KOPT-K1 (cell line): ENCODE data around the gene CFAP97D1.
A peak's percentile ranks its signal among the peaks of the same experiment; 100 is the strongest.
"Not testable (repeated sequence)": the region's sequence is repeated elsewhere in the genome, so short reads cannot be mapped to it uniquely, and the experiment has no call there.

Source experiments
- H3K27ac ChIP-seq: fragments of 200-600 bp; sonication (generic); 2 replicates; pipeline ENCODE4 v1.5.1; 2016; ENCODE audit warnings: antibody characterized with exemption, mild to moderate bottlenecking, low read depth, low read length; ENCODE audit not compliant: poor library complexity, severe bottlenecking
- H3K36me3 ChIP-seq: fragments of 200-600 bp; sonication (generic); 2 replicates; pipeline ENCODE4 v1.5.1; 2017; ENCODE audit warnings: antibody characterized with exemption, mild to moderate bottlenecking, low read length, moderate library complexity; ENCODE audit not compliant: insufficient read depth
- H3K9me3 ChIP-seq: fragments of 200-600 bp; sonication (generic); 2 replicates; pipeline ENCODE4 v1.5.1; 2017; ENCODE audit warnings: antibody characterized with exemption, low read length, mild to moderate bottlenecking; ENCODE audit not compliant: insufficient read depth, poor library complexity, severe bottlenecking

The CFAP97D1 gene

GRCh38 chr17:43778337-43779144 lies 1.7 kb upstream of the CFAP97D1 start, which contains the start of gene DUSP3:
Gene DUSP3 (minus strand): TSS chr17:43778977. CDS start chr17:43778924, 53 bp downstream.
- Histone ChIP-seq H3K9me3 (no peaks in the 10 kb centered on the region), H3K27ac (peak within 1 kb of the TSS; percentile 21), H3K36me3 (no peaks in the 10 kb centered on the region)

- Histone ChIP-seq H3K27ac (no peak overlapping the region), H3K9me3 (no peaks in the 10 kb centered on the region), H3K36me3 (no peaks in the 10 kb centered on the region)
Measured at GRCh38 chr17:43779145-43780125, 800 bp upstream of the CFAP97D1 start.

GRCh38 chr17:43782913-43783680 lies 2.9 kb downstream of the CFAP97D1 start:
- no peak overlapping the region for H3K27ac ChIP-seq

GRCh38 chr17:43784068-43784467 lies 3.8 kb downstream of the CFAP97D1 start:
- H3K9me3 ChIP-seq, result no peaks in the 10 kb centered on the region
- no peaks in the 10 kb centered on the region for H3K36me3 ChIP-seq
- no peak overlapping the region for H3K27ac ChIP-seq

More at GRCh38 chr17:43782913-43783680, 2.9 kb downstream of the CFAP97D1 start:
- no peaks in the 10 kb centered on the region for H3K9me3 ChIP-seq
- no peaks in the 10 kb centered on the region for H3K36me3 ChIP-seq

GRCh38 chr17:43784628-43785101 lies 4.4 kb downstream of the CFAP97D1 start:
- no peaks in the 10 kb centered on the region for H3K36me3 ChIP-seq
- H3K27ac ChIP-seq, result no peak overlapping the region
- peaks cover 1% of the 10 kb centered on the region for H3K9me3 ChIP-seq

GRCh38 chr17:43787728-43788127 lies 7.5 kb downstream of the CFAP97D1 start:
- Histone ChIP-seq H3K36me3 (no peaks in the 10 kb centered on the region), H3K9me3 (peaks cover 4% of the 10 kb centered on the region), H3K27ac (no peak overlapping the region)

DNA sequence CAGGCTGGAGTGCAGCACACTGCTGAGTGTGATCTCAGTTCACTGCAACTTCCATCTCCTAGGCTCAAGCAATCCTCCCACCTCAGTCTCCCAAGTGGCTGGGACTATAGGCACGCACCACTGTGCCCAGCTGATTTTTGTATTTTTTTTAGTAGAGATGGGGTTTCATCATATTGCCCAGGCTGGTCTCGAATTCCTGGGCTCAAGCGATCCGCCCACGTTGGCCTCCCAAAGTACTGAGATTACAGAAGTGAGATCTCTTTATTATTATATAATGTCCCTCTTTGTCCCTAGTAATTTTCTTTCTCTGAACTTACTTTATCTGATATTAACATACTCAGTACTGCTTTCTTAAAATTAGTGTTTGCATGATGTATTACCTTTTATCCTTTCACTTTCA lies 8.3 kb downstream of the CFAP97D1 start:
- Histone ChIP-seq H3K27ac (no peak overlapping the region), H3K9me3 (peaks cover 4% of the 10 kb centered on the region), H3K36me3 (no peaks in the 10 kb centered on the region)

DNA sequence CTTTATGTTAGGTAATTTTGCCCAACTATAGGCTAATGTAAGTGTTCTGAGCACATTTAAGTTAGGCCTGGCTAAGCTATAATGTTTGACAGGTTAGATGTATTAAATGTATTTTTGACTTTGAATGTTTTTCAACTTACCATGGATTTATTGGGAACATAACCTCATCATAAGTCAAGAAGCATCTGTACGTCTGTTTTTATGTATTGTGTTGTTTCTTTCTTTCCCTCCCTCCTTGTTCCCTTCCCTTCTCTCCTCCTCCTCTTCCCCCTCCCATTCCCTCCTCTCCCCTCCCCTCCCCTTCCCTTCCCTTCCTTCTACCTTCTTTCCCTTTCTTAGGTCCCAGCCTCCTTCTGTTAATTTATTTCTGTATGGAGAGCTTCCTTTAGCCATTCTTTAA lies 9.2 kb downstream of the CFAP97D1 start:
- no peak overlapping the region for H3K27ac ChIP-seq
- H3K9me3 ChIP-seq, result peaks cover 4% of the 10 kb centered on the region
- H3K36me3 ChIP-seq, result no peaks in the 10 kb centered on the region

GRCh38 chr17:43790311-43790940 lies 10.2 kb downstream of the CFAP97D1 start:
- Histone ChIP-seq H3K9me3 (peaks cover 4% of the 10 kb centered on the region), H3K36me3 (no peaks in the 10 kb centered on the region), H3K27ac (no peak overlapping the region)

DNA sequence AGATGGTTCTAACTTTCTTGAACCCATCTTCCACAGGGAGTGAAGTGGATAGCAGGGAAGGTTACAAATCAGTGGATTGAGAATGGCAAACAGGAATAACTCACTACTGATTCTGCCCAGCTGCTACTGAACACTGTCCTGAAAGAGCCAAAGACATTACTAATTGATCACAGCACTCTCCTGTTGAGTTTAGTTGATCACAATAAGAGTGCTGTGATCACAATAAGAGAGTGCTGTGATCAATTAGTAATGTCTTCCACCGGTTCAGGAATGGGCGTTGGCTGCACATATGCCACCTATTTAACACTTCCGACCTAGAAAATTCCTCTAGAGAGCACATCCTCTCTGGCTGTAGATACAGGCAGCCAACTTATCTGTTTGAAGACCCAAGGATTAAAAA lies 11.4 kb downstream of the CFAP97D1 start:
- Histone ChIP-seq H3K27ac (no peak overlapping the region), H3K36me3 (no peaks in the 10 kb centered on the region), H3K9me3 (peaks cover 4% of the 10 kb centered on the region)

GRCh38 chr17:43792668-43793067 lies 12.4 kb downstream of the CFAP97D1 start:
- not testable (repeated sequence) for H3K9me3 ChIP-seq, H3K36me3 ChIP-seq, H3K27ac ChIP-seq

DNA sequence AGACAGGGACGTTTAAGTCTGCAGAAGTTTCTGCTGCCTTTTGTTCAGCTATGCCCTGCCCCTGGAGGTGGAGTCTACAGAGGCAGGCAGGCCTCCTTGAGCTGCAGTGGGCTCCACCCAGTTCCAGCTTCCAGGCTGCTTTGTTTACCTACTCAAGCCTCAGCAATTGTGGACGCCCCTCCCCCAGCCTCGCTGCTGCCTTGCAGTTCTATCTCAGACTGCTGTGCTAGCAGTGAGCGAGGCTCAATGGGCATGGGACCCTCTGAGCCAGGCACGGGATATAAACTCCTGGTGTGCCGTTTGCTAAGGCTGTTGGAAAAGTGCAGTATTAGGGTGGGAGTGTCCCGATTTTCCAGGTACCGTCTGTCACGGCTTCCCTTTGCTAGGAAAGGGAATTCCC lies 17.8 kb downstream of the CFAP97D1 start:
- not testable (repeated sequence) for H3K27ac ChIP-seq, H3K9me3 ChIP-seq, H3K36me3 ChIP-seq

- Histone ChIP-seq H3K27ac (no peak overlapping the region), H3K9me3 (no peaks in the 10 kb centered on the region), H3K36me3 (no peaks in the 10 kb centered on the region)
Measured at GRCh38 chr17:43799047-43799446, 18.8 kb downstream of the CFAP97D1 start.

DNA sequence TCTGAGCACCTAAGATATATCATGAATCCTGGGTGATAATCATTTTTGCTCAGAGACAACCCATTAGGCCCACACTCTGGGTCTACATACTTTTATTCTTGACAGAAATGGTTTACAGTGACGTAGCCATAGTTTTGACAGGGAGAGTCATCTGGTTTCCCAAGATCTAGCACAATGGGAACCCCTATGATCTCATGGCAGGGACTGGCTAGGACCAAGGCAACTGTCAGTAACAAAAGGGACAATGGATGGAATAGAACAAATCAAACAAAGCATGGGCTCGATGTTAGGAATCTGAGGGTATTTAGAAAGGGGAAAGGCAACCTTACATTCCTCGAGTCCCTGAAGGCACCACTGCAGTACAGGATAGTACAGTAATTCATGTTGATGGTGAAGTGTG lies 20.5 kb downstream of the CFAP97D1 start:
- Histone ChIP-seq H3K36me3 (no peaks in the 10 kb centered on the region), H3K27ac (no peak overlapping the region), H3K9me3 (peaks cover 11% of the 10 kb centered on the region)
